Thyroid gland (tissue), 4 donors: ENCODE measurements around the gene TRIM46. TPM values are rescaled to one million over a fixed set of nuclear protein-coding genes. Genes with fewer than 3 reads are reported as not detected.
"Not testable (repeated sequence)": the region's sequence is repeated elsewhere in the genome, so short reads cannot be mapped to it uniquely, and the experiment has no call there.

ENCODE experiments used
- DNase-seq, 2 donors: peaks; one replicate each; pipeline ENCODE4 v3.0.0-alpha.2; 2019
- H3K27ac ChIP-seq, 3 donors: fragments of 200-600 bp; sonication (generic); 1 replicate in 2 of 3; 2 replicates in 1 of 3; pipeline ENCODE4 v1.5.1; 2016 to 2019; ENCODE audit warnings: mild to moderate bottlenecking in 1 of 3, moderate library complexity in 1 of 3
- H3K27me3 ChIP-seq: fragments of 200-600 bp; sonication (generic); one replicate; pipeline ENCODE4 v1.5.1; 2019
- H3K36me3 ChIP-seq, 2 donors: fragments of 200-600 bp; sonication (generic); one replicate each; pipeline ENCODE4 v1.5.1; 2016 to 2019
- H3K4me1 ChIP-seq, 2 donors: fragments of 200-600 bp; sonication (generic); one replicate each; pipeline ENCODE4 v1.5.1; 2017 to 2019
- H3K4me3 ChIP-seq, 3 donors: fragments of 200-600 bp; sonication (generic); replicated peaks in 1 of 3; 1 replicate in 2 of 3; 2 replicates in 1 of 3; pipeline ENCODE4 v1.5.1; 2016; ENCODE audit warnings: mild to moderate bottlenecking in 1 of 3
- H3K9me3 ChIP-seq: fragments of 200-600 bp; sonication (generic); one replicate; pipeline ENCODE4 v1.5.1; 2017
- CTCF ChIP-seq, 6 experiments: fragments of 200-600 bp in 3 of 6; fragments of 450-650 bp in 3 of 6; sonication (generic) in 3 of 6; IDR thresholded peaks; one replicate each; pipeline ENCODE4 v1.5.1; 2016 to 2019; ENCODE audit warnings: antibody characterized with exemption in 6 of 6, mild to moderate bottlenecking in 2 of 6, inconsistent platforms in 1 of 6, moderate library complexity in 1 of 6
- POLR2A ChIP-seq, 2 donors: fragments of 450-650 bp; IDR thresholded peaks; one replicate each; pipeline ENCODE4 v1.6.1; 2017; ENCODE audit warnings: antibody characterized with exemption in 2 of 2, mild to moderate bottlenecking in 2 of 2, moderate library complexity in 1 of 2
- WGBS, 2 donors: methylation state at CpG; one replicate each; pipeline ENCODE4 v1.1.5; 2017; 5-methylcytosine and 5-hydroxymethylcytosine counted together
- intact Hi-C: fragments of 100-400 bp; cut with DNase I; formaldehyde crosslinking; loops from one replicate; pipeline ENCODE4 v1.15.1; 2023
- total RNA-seq, 4 donors: library from RNA; depleted of rRNA; stranded (reverse); fragments of >200 nt; gene quantifications; one replicate each; pipeline ENCODE4 v1.2.3, GENCODE V29; 2016

TRIM46 gene
- total RNA-seq, 4 donors from 2014 or later: 0.45 TPM; not detected in 3

- TF ChIP-seq CTCF (IDR thresholded peaks at IDR 0.05) (peak in 1 of 6 experiments; percentile 7), POLR2A (IDR thresholded peaks at IDR 0.05) (peak; percentile 54 to 76)
- peaks cover 17 to 24% of the 10 kb centered on the region in 2 donors for H3K4me1 ChIP-seq
- H3K36me3 ChIP-seq: no peaks in the 10 kb centered on the region
- H3K27me3 ChIP-seq: no peaks in the 10 kb centered on the region
- WGBS, 2 donors: 1 to 2% methylated on average over 33 to 38 of the region's 42 CpGs
- H3K9me3 ChIP-seq: no peaks in the 10 kb centered on the region
- intact Hi-C loops: no loop called here
- H3K27ac ChIP-seq: peak within 1 kb of the TSS; percentile 46 to 80 (median 64)
- peak; percentile 87 to 91 for DNase-seq
- H3K4me3 ChIP-seq: peak within 1 kb of the TSS; percentile 37 to 72 (median 62)
Measured at GRCh38 chr1:155139895-155140629, 33.6 kb upstream of the TRIM46 start, which contains the start of gene DPM3. Gene DPM3, minus strand, starts transcription at chr1:155140531. Its CDS starts 291 bp downstream, at chr1:155140240.

DNA sequence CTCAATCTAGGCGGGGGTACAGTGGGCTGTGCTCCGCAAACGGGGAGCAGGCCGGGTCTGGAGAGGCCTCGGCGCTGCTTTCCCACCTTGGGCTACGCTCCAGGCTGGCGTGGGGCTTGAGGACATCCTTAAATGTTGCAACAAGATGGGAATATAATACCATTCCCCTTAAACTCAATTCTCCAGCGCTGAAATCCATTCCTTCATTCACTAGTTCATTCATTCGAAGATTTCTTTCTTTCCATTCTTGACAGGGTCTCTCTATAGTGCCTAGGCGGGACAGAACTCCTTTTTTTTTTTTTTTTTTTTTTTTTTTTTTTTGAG is 33.1 kb upstream of the TRIM46 start:
- intact Hi-C loops: no loop called here
- no peaks in the 10 kb centered on the region for H3K9me3 ChIP-seq

DNA sequence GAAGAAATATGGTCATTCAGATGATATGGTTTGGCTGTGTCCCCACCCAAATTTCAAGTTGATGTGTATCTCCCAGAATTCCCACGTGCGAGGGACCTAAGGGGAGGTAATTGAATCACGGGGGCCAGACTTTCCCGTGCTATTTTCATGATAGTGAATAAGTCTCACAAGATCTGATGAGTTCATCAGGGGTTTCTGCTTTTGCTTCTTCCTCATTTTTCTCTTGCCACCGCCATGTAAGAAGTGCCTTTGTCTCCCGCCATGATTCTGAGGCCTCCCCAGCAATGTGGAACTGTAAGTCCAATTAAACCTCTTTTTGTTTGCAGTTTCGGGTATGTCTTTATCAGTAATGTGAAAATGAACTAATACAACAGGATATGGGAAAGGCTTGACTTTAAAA is 31.9 kb upstream of the TRIM46 start:
- 87 to 88% methylated on average over 7 of the region's 7 CpGs for WGBS, 2 donors
- H3K27ac ChIP-seq: no peak overlapping the region
- no peaks in the 10 kb centered on the region for H3K9me3 ChIP-seq
- H3K36me3 ChIP-seq: no peaks in the 10 kb centered on the region
- no peak for DNase-seq
- no peaks in the 10 kb centered on the region for H3K27me3 ChIP-seq
- intact Hi-C loops: no loop called here
- peaks cover 13 to 19% of the 10 kb centered on the region in 2 donors for H3K4me1 ChIP-seq
- TF ChIP-seq POLR2A (IDR thresholded peaks at IDR 0.05) (no peak), CTCF (IDR thresholded peaks at IDR 0.05) (no peak)
- no peak overlapping the region for H3K4me3 ChIP-seq

More for the DNA sequence above, 33.1 kb upstream of the TRIM46 start:
- peaks cover 15 to 22% of the 10 kb centered on the region in 2 donors for H3K4me1 ChIP-seq
- H3K27me3 ChIP-seq: no peaks in the 10 kb centered on the region
- WGBS, 2 donors: 6 to 10% methylated on average over 9 to 11 of the region's 11 CpGs
- H3K36me3 ChIP-seq: no peaks in the 10 kb centered on the region
- H3K4me3 ChIP-seq: peak overlapping the region; percentile 37 to 72 (median 62)
- DNase-seq: no peak
- no peak overlapping the region for H3K27ac ChIP-seq
- TF ChIP-seq POLR2A (IDR thresholded peaks at IDR 0.05) (no peak), CTCF (IDR thresholded peaks at IDR 0.05) (no peak)

GRCh38 chr1:155145491-155145890 is 28.2 kb upstream of the TRIM46 start:
- TF ChIP-seq POLR2A (IDR thresholded peaks at IDR 0.05): no peak
- Histone ChIP-seq H3K27ac (no peak overlapping the region), H3K9me3 (no peaks in the 10 kb centered on the region), H3K36me3 (no peaks in the 10 kb centered on the region), H3K27me3 (no peaks in the 10 kb centered on the region), H3K4me1 (no peaks in the 10 kb centered on the region), H3K4me3 (no peak overlapping the region)
- no peak for DNase-seq
- intact Hi-C loops: no loop called here
- WGBS, 2 donors: 78 to 82% methylated on average over 3 of the region's 3 CpGs

DNA sequence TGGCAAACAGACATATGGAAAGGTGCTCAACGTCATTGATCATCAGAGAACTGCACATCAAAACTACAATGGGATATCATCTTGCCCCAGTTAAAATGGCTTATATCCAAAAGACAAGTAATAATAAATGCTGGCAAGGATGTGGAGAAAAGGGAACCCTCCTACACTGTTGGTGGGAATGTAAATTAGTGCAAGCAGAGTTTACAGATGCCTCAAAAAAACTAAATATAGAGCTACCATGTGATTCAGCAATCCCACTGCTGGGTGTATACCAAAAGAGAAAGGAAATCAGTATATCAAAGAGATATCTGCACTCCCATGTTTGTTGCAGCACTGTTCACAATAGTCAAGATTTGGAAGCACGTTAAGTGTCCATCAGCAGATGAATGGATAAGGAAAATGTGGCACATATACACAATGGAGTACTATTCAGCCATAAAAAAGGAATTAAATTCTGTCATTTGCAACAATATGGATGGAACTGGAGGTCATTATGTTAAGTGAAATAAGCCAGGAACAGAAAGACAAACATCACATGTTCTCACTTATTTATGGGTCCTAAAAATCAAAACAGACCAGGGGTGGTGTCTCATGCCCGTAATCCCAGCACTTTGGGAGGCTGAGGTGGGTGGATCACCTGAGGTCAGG is 17.5 kb upstream of the TRIM46 start:
- H3K27me3 ChIP-seq, H3K4me3 ChIP-seq, H3K4me1 ChIP-seq, DNase-seq, H3K36me3 ChIP-seq, H3K27ac ChIP-seq, H3K9me3 ChIP-seq: not testable (repeated sequence)
- intact Hi-C loops: loop anchor here (5.0 kb wide), 1 partner anchor 49 kb away; no protein-coding TSS in a partner anchor
- WGBS, 2 donors: 67 to 77% methylated on average over 3 of the region's 3 CpGs

- no peak for DNase-seq
- Histone ChIP-seq H3K27ac (no peak overlapping the region), H3K4me1 (no peaks in the 10 kb centered on the region), H3K36me3 (no peaks in the 10 kb centered on the region), H3K9me3 (no peaks in the 10 kb centered on the region), H3K4me3 (no peak overlapping the region), H3K27me3 (no peaks in the 10 kb centered on the region)
- intact Hi-C loops: loop anchor here (5.0 kb wide), 1 partner anchor 52 kb away; no protein-coding TSS in a partner anchor
- WGBS, 2 donors: 84 to 87% methylated on average over 1 of the region's 1 CpG
- TF ChIP-seq POLR2A (IDR thresholded peaks at IDR 0.05): no peak
- no peak for TF ChIP-seq CTCF (IDR thresholded peaks at IDR 0.05)
Measured at GRCh38 chr1:155158991-155159390, 14.7 kb upstream of the TRIM46 start.
